Mononuclear cell (primary cell): Measurements from ENCODE around the gene LIPA. TPM values are rescaled to one million over a fixed set of nuclear protein-coding genes. Genes with fewer than 3 reads are reported as not detected.
"Not testable (repeated sequence)": the region's sequence is repeated elsewhere in the genome, so short reads cannot be mapped to it uniquely, and the experiment has no call there.

Experiments used
- H3K27me3 ChIP-seq: 2 replicates; pipeline ENCODE4 v1.6.0; 2011; ENCODE audit warnings: low read length, control low read depth; ENCODE audit not compliant: insufficient read depth
- H3K4me1 ChIP-seq: 2 replicates; pipeline ENCODE4 v1.5.1; 2011; ENCODE audit warnings: mild to moderate bottlenecking, low read length, control low read depth; ENCODE audit not compliant: insufficient read depth
- H3K4me3 ChIP-seq: 2 replicates; pipeline ENCODE4 v1.5.1; 2011; ENCODE audit warnings: mild to moderate bottlenecking, low read length, moderate library complexity
- H3K9me3 ChIP-seq: 2 replicates; pipeline ENCODE4 v1.5.1; 2011; ENCODE audit warnings: low read depth, mild to moderate bottlenecking, control low read depth, low read length
- total RNA-seq: library from RNA; depleted of rRNA; stranded (reverse); fragments of >200 nt; gene quantifications from one replicate; pipeline ENCODE4 v1.2.3, GENCODE V29; 2012

LIPA gene
- total RNA-seq, 1 donor: 45.0 TPM

GRCh38 chr10:89213191-89213808, 38.3 kb downstream of the LIPA start:
- no peaks in the 10 kb centered on the region for H3K9me3 ChIP-seq
- peaks cover 9% of the 10 kb centered on the region for H3K4me1 ChIP-seq
- peaks cover 31% of the 10 kb centered on the region for H3K27me3 ChIP-seq
- no peak overlapping the region for H3K4me3 ChIP-seq

- Histone ChIP-seq H3K4me1 (peaks cover 24% of the 10 kb centered on the region), H3K9me3 (no peaks in the 10 kb centered on the region), H3K27me3 (peaks cover 55% of the 10 kb centered on the region), H3K4me3 (no peak overlapping the region)
Observed at GRCh38 chr10:89210794-89211425, 40.7 kb downstream of the LIPA start.

- H3K4me3 ChIP-seq: no peak overlapping the region
- H3K4me1 ChIP-seq: peaks cover 24% of the 10 kb centered on the region
- H3K9me3 ChIP-seq: no peaks in the 10 kb centered on the region
- peaks cover 67% of the 10 kb centered on the region for H3K27me3 ChIP-seq
Observed at GRCh38 chr10:89209718-89210117, 41.9 kb downstream of the LIPA start.

GRCh38 chr10:89207801-89208551, 43.6 kb downstream of the LIPA start:
- Histone ChIP-seq H3K9me3 (no peaks in the 10 kb centered on the region), H3K4me3 (peak overlapping the region; percentile 27), H3K27me3 (peaks cover 80% of the 10 kb centered on the region), H3K4me1 (peaks cover 24% of the 10 kb centered on the region)

- Histone ChIP-seq H3K9me3 (no peaks in the 10 kb centered on the region), H3K4me1 (peaks cover 24% of the 10 kb centered on the region), H3K4me3 (peak within 1 kb of the TSS; percentile 27), H3K27me3 (peaks cover 84% of the 10 kb centered on the region)
Observed at GRCh38 chr10:89207181-89207800, 44.3 kb downstream of the LIPA start, which contains the start of gene CH25H. Gene CH25H (minus strand): TSS chr10:89207317. CDS start chr10:89207292, 25 bp downstream.

GRCh38 chr10:89206402-89207180, 45.0 kb downstream of the LIPA start:
- Histone ChIP-seq H3K9me3 (no peaks in the 10 kb centered on the region), H3K27me3 (peaks cover 84% of the 10 kb centered on the region), H3K4me1 (peaks cover 24% of the 10 kb centered on the region), H3K4me3 (peak overlapping the region; percentile 27)

GRCh38 chr10:89204621-89205185, 46.9 kb downstream of the LIPA start:
- H3K9me3 ChIP-seq: no peaks in the 10 kb centered on the region
- no peak overlapping the region for H3K4me3 ChIP-seq
- H3K4me1 ChIP-seq: peaks cover 24% of the 10 kb centered on the region

GRCh38 chr10:89203237-89203636, 48.3 kb downstream of the LIPA start:
- H3K4me1 ChIP-seq: peaks cover 20% of the 10 kb centered on the region
- no peak overlapping the region for H3K4me3 ChIP-seq
- no peaks in the 10 kb centered on the region for H3K9me3 ChIP-seq
- H3K27me3 ChIP-seq: peaks cover 52% of the 10 kb centered on the region

More at GRCh38 chr10:89204621-89205185, 46.9 kb downstream of the LIPA start:
- peaks cover 67% of the 10 kb centered on the region for H3K27me3 ChIP-seq

- peaks cover 8% of the 10 kb centered on the region for H3K4me1 ChIP-seq
- no peaks in the 10 kb centered on the region for H3K9me3 ChIP-seq
- peaks cover 40% of the 10 kb centered on the region for H3K27me3 ChIP-seq
- no peak overlapping the region for H3K4me3 ChIP-seq
Observed at GRCh38 chr10:89202033-89202425, 49.5 kb downstream of the LIPA start.

GRCh38 chr10:89201345-89202032, 50.1 kb downstream of the LIPA start:
- H3K4me1 ChIP-seq: peaks cover 3% of the 10 kb centered on the region
- H3K9me3 ChIP-seq: no peaks in the 10 kb centered on the region
- peaks cover 35% of the 10 kb centered on the region for H3K27me3 ChIP-seq
- H3K4me3 ChIP-seq: no peak overlapping the region

- no peaks in the 10 kb centered on the region for H3K27me3 ChIP-seq
- H3K4me1 ChIP-seq: no peaks in the 10 kb centered on the region
- H3K4me3 ChIP-seq: no peak overlapping the region
- no peaks in the 10 kb centered on the region for H3K9me3 ChIP-seq
Observed at GRCh38 chr10:89197473-89197872, 54.1 kb downstream of the LIPA start.

GRCh38 chr10:89191301-89191700, 60.3 kb downstream of the LIPA start:
- H3K9me3 ChIP-seq, H3K27me3 ChIP-seq, H3K4me3 ChIP-seq, H3K4me1 ChIP-seq: not testable (repeated sequence)

GRCh38 chr10:89189211-89189734, 62.3 kb downstream of the LIPA start:
- peaks cover 2% of the 10 kb centered on the region for H3K27me3 ChIP-seq
- H3K4me3 ChIP-seq: no peak overlapping the region
- H3K9me3 ChIP-seq: no peaks in the 10 kb centered on the region
- no peaks in the 10 kb centered on the region for H3K4me1 ChIP-seq
